GM12874 (cell line): ENCODE measurements around the gene RLN2.
A peak's percentile ranks its signal among the peaks of the same experiment; 100 is the strongest.

Experiments
- CTCF ChIP-seq: IDR thresholded peaks from 2 replicates; pipeline ENCODE4 v1.5.1; 2011; ENCODE audit warnings: low read depth, mild to moderate bottlenecking, control low read depth, low read length, moderate library complexity; ENCODE audit not compliant: insufficient read depth

Gene RLN2

GRCh38 chr9:5288591-5288990 is 15.9 kb downstream of the RLN2 start:
- TF ChIP-seq CTCF, result no peak

GRCh38 chr9:5286262-5286661 is 18.3 kb downstream of the RLN2 start:
- no peak for TF ChIP-seq CTCF

- TF ChIP-seq CTCF, result no peak
These were observed 26.0 kb downstream of the RLN2 start for GRCh38 chr9:5278486-5278885.

GRCh38 chr9:5274770-5275169 is 29.7 kb downstream of the RLN2 start:
- TF ChIP-seq CTCF, result no peak

- no peak for TF ChIP-seq CTCF
These were observed 35.2 kb downstream of the RLN2 start for GRCh38 chr9:5269249-5269715.

GRCh38 chr9:5265939-5266338 is 38.6 kb downstream of the RLN2 start:
- TF ChIP-seq CTCF, result peak; percentile 24; the same call in 1 of the 2 replicates

GRCh38 chr9:5264219-5264595 is 40.3 kb downstream of the RLN2 start:
- TF ChIP-seq CTCF, result no peak
